Fibroblast of skin of right biceps (primary cell): Measurements from ENCODE around the gene NUP214.
"Not testable (repeated sequence)": the region's sequence is repeated elsewhere in the genome, so short reads cannot be mapped to it uniquely, and the experiment has no call there.

Experiments used
- DNase-seq: peaks from one replicate; pipeline ENCODE4 v3.0.0-alpha.2; 2013

The NUP214 gene

DNA sequence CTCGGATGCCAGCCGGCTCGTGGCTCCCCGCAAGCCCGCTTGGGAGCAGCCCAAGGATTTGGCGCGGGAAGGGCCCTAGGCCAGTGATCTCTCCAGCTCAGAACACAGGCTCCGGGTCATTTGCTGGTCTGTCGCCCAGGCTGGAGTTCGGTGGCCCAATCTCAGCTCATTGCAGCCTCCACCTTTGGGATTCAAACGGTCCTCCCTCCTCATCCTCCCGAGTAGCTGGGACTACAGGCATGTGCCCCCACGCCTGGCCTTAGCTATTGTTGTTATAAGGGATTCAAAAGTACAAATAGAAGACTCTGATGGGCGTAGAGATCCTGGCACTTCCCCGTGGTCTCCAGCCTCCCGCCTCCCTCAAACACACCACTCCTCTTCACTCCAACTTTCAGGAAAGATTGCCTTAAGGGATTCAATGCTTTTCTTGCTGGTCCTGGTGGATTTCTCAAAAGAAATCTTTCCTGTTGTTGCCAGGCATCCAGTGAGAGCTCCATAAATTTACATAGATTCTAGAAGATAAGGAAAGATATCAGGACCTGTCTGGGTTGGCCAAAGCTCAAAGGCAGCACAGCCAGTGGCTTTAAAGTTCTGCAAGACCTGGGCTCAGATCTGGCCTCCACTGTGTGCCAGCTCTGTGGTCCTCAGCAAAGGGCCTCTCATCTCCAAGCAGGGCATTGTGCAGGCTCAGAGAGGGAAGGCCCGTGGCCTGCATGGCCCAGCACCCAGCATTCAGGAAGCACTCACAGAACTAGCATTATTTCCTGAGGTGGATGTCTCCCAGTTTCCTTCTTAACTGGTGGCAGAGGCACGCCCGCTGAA, 28.0 kb upstream of the NUP214 start:
- DNase-seq, result no peak

DNA sequence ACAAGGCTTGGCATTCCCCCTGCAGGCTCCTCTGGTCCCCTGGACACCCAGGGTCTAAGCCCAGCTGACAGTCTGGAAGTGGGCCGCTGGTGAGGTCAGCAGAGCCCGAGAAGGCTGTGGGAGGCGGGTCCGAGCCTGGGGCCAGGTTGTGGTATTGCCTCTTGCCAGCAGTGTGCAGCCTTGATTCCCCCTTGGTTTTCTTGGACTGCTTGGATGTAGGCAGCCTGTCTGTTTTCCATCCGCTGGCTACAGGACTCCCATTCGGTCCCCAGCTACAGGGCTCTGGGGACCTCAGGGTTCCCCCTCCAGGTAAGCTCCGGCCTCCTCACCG, 27.5 kb upstream of the NUP214 start:
- DNase-seq, result no peak

DNA sequence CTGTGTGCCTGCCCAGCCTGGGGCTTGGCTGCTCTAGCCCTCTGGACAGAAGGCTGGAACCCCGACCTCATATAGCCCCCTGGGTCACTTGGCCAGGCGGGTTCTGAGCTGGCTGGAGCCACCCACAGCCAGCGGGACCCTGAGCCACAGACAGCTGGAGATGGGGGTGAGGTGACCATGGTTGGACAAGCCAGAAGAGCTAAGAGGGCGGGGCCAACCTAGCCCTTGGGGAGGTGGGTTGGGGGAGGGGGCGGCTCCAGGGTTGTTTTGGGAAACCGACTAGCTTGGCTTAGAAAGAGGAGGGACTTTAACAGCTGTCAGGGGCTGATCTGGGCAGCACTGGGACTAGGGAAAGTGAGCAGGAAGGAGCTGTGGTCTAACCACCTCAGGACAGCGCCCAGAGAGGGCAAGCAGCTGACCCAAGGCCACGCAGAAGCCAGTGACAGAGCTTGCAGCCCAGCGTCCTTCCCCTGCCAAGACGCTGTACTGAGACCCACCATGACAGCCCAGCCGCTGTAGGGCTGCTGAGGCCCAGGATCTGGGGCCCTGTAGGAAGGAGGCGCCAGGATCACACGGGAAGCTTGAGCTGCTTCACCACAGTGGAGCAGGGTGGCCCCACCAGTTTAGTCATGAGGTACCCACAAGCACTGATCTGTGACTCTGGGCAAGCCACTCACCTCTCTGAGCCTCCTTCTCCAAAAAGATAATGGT, 26.8 kb upstream of the NUP214 start:
- DNase-seq, result no peak

DNA sequence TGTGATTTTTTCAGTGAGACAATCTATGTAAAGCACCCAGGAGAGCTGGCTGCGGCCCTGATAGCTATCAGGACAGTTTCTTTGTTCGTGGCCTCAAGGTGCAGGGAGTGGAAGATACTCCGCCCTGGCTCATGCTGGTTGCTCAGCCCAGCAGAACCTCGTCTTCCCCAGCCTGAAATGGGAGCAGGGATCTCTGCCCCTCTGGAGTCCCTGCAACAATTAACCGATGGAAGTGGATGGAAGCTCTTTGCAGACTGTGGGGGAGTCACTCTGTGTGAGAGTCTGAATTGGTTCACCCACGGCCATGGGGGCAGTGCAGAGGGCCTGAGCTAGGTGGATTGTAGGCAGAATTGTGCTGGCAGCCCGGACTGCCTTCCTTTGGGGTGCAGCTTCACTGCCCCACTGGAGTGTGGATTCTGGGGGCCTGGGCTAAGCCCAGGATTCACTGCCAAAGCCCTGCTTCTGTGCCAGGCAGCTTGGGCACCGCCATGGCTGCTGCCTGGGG, 26.2 kb upstream of the NUP214 start:
- no peak for DNase-seq

DNA sequence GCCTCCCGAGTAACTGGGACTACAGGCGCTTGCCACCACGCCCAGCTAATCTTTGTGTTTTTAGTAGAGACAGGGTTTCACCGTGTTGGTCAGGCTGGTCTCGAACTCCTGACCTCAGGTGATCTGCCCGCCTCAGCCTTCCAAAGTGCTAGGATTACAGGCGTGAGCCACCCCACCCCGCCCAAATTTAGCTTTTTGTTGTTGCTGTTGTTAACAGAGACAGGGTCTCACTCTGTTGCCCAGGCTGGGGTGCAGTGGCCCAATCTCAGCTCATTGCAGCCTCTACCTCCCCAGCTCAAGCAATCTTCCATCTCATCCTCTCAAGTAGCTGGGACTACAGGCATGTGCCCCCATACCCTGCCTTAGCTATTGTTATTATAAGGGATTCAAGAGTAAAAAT, 25.5 kb upstream of the NUP214 start:
- DNase-seq, result not testable (repeated sequence)

DNA sequence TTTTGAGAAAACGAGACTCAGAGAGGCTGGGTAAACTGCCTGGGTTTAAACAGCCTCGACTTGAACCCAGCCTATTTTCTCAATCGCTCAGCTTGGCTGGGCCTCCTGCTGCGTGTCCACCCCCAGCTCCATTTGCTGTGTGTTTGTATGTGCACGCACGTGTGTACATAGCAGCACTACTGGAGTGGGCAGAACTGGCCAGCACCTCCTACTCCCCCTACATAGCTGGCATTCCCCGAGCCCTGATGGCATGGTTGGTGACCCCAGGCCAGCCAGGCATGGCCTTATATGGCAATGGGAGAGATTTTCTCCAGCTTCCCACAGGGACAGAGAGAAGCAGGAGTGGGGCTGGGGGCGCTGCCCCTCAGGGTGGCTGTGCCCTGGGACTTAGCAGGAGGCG, 24.9 kb upstream of the NUP214 start:
- no peak for DNase-seq

DNA sequence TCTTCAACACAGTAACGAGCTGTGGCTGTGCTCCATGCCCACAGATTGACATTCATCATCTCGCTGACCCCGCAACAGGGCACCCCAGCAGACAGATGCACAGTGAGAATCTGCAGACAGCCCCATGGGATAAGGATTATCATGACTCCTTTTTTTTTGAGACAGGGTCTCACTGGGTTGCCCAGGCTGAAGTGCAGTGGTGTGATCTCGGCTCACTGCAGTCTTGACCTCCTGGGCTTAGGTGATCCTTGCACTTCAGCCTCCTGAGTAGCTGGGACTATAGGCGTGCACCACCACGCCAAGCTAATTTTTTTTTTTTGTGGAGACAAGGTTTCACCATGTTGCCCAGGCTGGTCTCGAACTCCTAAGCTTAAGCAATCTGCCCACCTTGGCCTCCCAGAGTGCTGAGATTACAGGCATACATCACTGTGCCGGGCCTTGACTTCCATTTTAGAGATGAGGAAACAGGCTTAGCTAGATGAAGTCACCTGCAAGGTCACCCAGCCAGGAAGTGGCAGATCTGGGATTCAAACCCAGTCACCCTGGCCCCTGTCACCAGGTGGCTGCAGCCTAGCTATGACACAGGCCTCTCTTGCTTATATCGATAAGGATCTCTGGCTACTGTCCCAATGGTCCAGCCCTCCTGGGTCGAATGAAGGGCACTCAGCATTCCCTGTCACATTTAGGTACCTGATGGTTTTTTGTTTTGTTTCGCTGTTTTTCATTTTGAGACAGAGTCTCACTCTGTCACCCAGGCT, 24.0 kb upstream of the NUP214 start:
- DNase-seq, result no peak

DNA sequence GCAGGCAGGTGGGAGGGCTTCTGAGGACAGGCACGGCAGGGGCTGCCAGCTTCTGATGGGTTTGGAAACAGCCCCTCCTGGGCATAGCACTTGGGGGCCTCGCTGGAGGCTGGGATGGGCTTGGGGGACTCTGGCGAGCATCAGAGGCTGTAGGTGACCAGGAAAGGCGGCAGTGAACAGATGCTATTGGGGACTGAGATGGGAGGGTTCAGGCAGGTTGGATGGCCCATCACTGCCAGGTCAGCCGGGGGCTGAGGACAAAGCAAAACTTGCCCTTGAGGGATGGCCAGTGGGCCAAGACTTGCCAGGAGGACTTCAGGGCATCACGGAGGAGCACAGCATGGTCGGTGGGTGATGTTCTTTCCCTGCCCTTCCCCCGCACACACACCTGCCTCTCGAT, 22.4 kb upstream of the NUP214 start:
- no peak for DNase-seq

DNA sequence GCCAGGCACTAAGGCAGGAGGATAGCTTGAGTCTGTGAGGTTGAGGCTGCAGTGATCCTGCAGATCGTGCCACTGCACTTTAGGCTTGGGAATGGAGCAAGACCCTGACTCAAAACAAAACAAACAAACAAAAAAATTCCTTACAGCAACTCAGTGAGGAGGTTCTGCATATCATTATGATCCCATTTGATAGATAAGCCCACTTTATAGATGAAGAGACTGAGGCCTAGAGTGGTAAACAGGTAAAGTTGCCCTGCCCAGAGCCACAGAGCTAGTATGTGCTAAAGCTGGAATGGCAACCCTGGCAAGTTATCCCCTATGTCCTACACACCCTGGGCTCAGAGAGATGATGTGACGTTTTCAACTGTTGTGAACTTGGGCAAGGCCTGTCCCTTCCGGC, 21.9 kb upstream of the NUP214 start:
- DNase-seq, result no peak

DNA sequence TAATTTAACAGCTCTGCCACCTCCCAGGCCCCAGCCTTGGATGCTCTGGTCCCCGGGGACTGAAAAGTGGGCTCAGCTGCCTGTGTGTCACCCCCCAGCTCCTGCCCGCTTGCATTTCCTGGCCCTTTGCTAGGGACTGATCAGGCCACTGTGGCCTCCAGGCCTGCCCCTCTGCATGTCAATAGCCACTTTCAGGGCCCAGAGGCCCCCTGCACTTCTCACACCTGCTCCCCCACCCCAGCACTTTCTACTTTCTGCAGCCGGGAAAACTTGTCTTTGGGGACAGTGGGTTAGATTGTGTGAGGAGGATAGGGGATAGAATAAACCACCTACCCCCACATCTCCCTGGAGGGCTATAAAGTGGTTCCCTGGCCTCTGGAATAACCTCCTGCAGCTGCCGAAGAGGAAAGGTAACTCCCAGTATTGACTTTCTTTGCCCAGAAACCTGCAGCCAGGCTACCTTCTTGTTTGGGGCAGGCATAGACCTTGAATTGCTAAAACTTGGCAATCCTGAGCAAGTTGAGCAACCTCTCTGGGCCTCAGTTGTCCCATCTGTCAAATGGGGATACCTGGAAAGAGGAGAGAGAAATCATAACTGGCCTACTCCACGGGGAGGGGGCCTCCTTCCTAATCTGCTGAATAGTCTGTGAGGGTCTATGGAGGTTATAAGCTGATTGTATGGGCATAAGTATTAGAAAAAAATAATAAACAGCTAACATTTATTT, 21.2 kb upstream of the NUP214 start:
- no peak for DNase-seq

DNA sequence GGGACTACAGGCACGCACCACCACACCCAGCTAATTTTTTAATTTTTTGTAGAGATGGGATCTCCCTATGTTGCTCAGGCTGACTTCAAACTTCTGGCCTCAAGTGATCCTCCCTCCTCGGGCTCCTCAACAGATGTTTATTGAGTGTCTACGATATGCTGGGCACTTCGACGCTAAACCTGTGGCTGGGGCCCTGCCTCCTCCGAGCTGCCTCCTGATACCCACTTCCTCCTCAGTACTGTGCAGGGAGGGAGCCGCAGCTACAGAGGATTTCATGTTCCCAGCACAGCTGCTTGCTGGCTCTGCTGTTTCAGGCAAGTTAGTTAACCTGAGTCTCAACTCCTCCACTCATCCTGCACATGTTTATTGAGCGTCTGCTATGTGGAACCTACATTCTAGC, 19.4 kb upstream of the NUP214 start:
- DNase-seq, result no peak

DNA sequence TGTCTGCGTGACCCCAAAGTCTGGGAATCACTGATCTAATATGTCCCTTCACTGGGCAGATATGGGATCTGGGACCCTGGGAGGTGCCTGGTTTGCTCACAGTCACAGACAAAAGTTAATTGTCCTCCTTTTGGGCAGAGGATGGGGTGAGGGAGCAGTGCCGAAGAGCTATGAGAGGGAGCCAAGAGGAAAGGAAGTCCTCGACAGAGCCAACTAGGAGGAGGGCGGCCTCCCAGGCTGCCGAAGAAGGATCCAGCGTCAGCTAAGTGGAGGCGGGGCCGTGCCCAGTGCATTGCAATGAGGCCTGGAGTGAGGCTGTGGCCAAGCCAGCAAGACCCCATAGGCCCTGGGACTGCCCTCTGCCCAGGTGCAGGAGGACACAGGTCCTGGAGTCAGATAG, 17.6 kb upstream of the NUP214 start:
- DNase-seq, result no peak

DNA sequence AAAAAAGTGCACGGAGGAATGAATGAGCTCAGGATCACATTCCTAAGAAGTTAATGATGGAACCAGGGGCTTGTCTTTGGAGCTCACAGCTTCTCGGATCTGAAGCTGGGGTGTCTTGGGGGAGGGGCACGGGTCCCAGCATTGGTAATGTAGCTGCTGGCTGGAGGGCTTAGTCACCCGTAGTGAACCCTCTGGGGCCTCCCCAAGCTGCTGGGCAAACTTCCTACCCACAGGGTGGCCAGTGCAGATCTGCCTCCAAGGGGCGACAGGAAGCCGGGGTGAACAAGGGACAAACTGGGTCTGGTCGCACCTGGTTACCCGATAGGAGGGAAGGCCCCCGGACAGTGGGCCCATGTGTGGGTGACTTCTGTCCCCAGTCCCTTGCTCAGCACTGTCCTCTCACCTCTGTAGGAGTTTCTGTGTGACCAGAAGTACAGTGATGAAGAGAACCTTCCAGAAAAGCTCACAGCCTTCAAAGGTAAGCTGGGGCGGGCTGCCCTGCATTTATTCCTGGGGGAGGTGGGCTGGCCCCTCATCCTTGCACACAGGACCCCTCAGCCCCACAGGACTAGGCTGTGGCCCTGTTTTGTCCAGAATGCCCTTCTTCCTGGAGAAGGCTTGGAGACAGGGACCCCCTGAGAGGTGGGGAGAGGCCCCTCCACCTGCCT, 14.1 kb upstream of the NUP214 start:
- DNase-seq, result no peak

DNA sequence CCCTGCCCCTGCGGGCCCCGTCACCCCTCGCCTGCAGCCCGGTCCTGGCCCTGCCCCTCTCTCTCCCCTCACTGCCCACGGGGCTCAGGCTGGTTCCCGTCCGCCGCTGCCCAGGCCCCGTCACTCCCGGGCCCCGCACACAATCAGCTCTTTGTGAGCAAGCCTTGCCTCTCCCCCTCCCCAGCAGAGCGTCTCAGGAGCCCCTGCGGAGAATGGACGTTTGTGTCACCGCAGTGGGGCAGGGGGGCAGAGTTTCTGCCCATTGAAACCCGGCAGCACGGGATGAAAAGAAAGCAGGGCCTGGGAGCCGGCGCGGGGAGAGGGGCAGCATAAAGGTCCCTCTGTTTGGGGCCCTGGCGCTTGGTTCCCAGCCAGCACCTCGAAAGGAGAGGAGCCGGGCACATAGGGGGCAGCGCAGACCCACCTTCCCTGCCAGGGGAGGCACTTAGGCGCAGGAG, 13.5 kb upstream of the NUP214 start:
- no peak for DNase-seq

DNA sequence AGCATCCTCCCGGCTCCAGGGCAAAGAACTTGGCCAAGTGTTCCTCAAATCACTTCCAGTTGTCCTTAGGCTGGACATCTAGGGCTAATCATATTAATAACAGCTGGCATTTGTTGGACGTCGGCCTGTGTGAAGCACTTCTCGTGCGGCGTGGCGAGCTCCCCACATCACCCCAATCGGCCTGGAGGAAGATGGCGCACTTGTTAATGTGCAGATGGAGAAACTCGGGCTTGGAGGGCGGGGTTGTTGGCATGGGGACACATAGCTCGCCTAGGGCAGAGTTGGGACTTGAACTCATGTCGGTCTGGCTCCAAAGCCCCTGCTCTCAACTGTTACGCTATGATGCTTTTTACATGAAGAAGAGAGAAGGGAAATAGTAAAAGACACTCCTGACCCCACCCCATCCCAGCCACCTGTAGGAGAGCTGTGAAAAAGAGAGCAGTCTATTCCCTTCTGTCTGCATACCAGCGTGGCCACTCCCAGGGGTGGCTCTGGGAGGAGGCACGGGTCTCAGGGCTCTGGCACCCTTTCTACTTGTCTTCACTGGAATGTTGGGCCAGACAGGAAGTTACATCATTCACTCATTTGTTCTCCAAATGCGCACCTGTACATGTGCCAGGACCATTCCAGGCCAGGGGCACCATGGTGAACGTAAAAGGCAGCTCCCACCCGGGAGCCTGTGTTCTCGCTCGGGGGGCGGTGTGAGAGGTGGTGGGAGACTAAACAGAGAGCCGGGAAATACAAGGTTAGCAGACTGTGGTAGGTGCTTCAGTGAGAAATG, 12.8 kb upstream of the NUP214 start:
- DNase-seq, result no peak

DNA sequence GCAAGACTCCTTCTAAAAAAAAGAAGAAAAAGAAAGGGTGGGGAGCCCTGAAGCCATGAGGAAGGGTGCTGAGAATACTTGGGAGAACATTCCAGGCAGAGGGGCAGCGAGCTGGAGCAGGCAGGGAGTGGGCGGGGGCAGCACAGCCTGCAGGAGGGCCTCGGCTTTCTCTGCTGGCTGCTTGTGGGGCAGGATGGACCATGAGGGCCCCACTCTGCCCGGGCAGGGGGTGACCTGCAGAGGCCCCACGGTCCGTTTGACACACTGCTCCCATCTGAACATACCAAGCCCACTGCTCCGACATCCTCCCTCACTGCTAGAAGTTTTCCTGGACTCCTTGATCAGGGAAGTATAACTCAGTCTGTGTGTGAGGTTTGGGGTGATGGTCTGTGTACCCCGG, 11.7 kb upstream of the NUP214 start:
- DNase-seq, result no peak

DNA sequence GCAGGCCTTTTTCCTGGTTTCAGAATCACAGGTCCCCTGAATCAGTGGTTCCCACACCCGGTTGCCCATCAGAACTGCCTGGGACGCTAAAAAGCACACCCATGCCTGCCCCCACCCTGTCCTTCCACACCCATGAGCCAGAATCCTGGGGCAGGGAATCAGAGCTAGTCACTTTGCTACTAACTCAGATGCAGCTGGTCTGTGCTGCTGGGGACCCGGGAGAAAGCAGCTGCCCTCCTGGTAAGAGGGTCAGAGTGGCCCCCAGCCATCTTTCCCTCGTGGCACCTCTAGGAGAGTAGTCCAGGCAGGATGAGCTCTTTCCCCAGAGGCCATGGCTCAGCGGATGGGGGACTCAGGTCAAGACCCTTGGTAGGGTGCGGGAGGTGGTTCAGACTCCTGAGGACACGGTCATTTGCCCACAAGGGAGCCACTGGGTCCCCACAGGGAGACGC, 11.3 kb upstream of the NUP214 start:
- no peak for DNase-seq

DNA sequence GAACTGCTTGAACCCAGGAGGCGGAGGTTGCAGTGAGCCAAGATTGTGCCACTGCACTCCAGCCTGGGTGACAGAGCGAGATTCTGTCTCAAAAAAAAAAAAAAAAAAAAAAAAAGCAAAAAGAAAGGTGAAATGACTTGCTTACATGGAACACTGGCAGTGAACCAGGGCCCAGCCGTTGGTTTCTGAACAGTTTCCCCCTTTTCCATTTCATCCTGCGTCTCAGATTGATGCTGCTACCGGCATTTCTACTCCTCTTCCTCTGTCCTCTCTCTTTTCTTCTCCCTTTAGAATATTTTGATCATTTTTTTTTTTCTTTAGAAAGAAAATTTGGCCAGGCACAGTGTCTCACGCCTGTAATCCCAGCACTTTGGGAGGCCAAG, 10.0 kb upstream of the NUP214 start:
- not testable (repeated sequence) for DNase-seq

DNA sequence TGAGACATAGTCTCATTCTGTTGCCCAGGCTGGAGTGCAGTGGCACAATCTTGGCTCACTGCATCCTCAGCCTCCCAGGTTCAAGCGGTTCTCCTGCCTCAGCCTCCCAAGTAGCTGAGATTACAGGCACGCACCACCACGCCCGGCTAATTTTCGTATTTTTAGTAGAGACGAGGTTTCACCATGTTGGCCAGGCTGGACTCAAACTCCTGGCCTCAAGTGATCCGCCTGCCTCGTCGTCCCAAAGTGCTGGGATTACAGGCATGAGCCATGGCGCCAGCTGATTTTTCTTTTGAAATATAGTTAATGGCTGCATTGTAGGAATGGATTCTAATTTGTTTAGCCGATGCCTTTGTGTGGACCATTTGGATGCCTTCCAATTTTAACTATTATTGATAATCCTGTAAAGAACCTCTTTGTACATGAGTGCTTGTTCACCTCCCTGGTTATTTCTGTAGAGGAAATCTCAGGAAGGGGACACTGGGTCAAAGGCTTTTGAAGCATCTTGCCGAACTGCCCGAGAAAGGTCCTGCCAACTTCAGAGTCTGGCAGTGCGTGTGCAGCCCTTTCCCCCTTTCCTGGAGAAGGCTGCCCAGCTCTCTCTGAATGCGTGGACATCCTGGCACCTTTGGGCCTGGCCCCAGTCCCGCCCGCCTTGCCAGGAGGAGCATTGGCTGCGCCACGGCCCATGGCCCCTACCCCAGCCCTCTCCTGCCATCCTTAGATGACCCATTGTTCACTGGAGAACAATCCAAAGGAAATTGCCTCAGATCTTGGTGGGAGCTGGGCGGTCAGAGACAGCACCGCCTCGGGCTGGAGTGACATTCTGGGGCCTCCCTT, 8.9 kb upstream of the NUP214 start:
- no peak for DNase-seq

DNA sequence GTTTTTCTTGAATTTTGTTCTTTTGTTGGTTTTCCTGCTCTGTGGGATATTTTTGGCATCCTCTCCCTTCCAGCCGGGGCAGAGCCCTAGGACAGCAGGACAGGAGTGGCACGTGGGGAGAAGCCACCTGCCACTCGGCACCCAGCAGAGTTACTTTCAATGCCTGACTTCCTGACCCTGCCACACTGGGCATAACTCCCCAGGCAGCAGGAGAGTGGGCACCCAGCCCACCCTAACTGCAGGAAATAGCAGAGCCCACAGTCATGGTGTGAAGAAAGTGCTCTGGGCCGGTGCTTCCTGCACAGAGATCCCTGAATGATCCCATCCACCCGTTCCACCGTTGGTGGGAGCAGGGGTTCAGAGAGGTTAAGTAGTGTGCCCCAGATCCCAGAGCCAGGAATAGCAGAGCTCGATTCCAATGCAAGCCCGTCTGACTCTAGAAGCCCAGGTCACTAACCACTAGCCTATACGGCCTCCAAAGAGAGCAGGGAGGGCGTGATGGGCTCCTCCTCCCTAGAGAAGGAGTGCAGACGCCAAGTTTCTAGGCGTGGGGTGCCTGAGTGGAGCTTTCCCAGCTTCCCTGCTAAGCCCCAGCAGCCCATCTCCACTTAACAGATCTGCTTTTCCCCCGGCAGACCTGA, 8.1 kb upstream of the NUP214 start:
- DNase-seq, result no peak
